Natural killer cell treated with Interleukin-12 subunit alpha and Interleukin-12 subunit beta and Interleukin-15 and Interleukin-18, amount 100 ng/mL, for 72 hours (primary cell): ENCODE data around the gene OTUB2. TPM values are rescaled to one million over a fixed set of nuclear protein-coding genes. Genes with fewer than 3 reads are reported as not detected.

Experiments used
- ATAC-seq, 2 donors: fragments of 150-1000 bp; cut with Tn5 transposase in 1 of 2; sonication (Bioruptor Pico), chemical (Tn5 transposase) in 1 of 2; 2 replicates each; pipeline ENCODE4 v1.10.0; 2021
- DNase-seq: peaks from one replicate; pipeline ENCODE4 v3.0.0; 2022; ENCODE audit warnings: low spot score
- H3K27ac Mint-ChIP-seq, 2 donors: 1 replicate in 1 of 2; 2 replicates in 1 of 2; pipeline ENCODE4 v1.8.0; 2022; ENCODE audit warnings: mixed read lengths in 2 of 2, mild to moderate bottlenecking in 1 of 2, moderate library complexity in 1 of 2
- H3K27me3 Mint-ChIP-seq, 2 donors: 1 replicate in 1 of 2; 2 replicates in 1 of 2; pipeline ENCODE4 v1.8.0; 2022; ENCODE audit warnings: mixed read lengths in 2 of 2
- H3K36me3 Mint-ChIP-seq: one replicate; pipeline ENCODE4 v1.8.0; 2022; ENCODE audit warnings: mixed read lengths
- H3K4me1 Mint-ChIP-seq, 2 donors: 1 replicate in 1 of 2; 2 replicates in 1 of 2; pipeline ENCODE4 v1.8.0; 2022; ENCODE audit warnings: low read depth in 2 of 2, mixed read lengths in 2 of 2, mild to moderate bottlenecking in 1 of 2
- H3K4me3 Mint-ChIP-seq: one replicate; pipeline ENCODE4 v1.8.0; 2022; ENCODE audit warnings: mixed read lengths
- H3K9me3 Mint-ChIP-seq: 2 replicates; pipeline ENCODE4 v1.8.0; 2022; ENCODE audit warnings: mixed read lengths
- total RNA-seq, 2 donors: library from RNA; stranded (reverse); gene quantifications; one replicate each; pipeline ENCODE4 v1.2.3, GENCODE V29; 2022

OTUB2 gene
- total RNA-seq, 2 donors from 2014 or later, result 0.14 to 0.22 TPM

GRCh38 chr14:94031161-94031882 is 5.2 kb downstream of the OTUB2 start:
- no peak for DNase-seq
- peaks cover 3 to 9% of the 10 kb centered on the region in 2 donors for H3K4me1 Mint-ChIP-seq
- no peak overlapping the region for H3K4me3 Mint-ChIP-seq
- H3K27me3 Mint-ChIP-seq, result peaks cover 0 to 2% of the 10 kb centered on the region in 2 donors
- no peak for ATAC-seq
- no peaks in the 10 kb centered on the region for H3K9me3 Mint-ChIP-seq
- H3K36me3 Mint-ChIP-seq, result no peaks in the 10 kb centered on the region
- H3K27ac Mint-ChIP-seq, result no peak overlapping the region

DNA sequence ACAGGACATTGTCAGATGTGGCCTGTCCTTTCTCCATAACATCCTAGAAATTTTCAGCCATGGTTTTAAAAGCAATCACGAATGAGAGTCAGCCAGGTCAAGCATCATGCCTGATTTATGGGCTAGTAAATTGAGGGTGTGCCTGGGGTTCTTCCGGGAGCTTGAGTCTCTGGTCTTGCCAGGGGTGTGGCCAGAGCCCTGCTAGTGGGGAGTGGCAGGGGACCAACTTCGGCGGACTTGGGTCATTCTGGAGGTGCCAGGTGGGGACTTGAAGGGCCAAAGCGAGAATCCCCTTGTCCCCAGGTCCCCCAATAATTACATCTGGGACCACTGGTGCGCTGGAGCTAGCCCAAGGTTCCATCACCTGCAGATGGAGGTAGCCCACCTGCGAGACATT is 5.7 kb downstream of the OTUB2 start:
- no peak overlapping the region for H3K27ac Mint-ChIP-seq
- H3K36me3 Mint-ChIP-seq, result no peaks in the 10 kb centered on the region
- DNase-seq, result no peak
- ATAC-seq, result no peak
- H3K27me3 Mint-ChIP-seq, result peaks cover 0 to 2% of the 10 kb centered on the region in 2 donors
- H3K4me1 Mint-ChIP-seq, result peaks cover 6 to 14% of the 10 kb centered on the region in 2 donors
- no peak overlapping the region for H3K4me3 Mint-ChIP-seq
- no peaks in the 10 kb centered on the region for H3K9me3 Mint-ChIP-seq

GRCh38 chr14:94034886-94035285 is 8.7 kb downstream of the OTUB2 start:
- H3K4me1 Mint-ChIP-seq, result peaks cover 3 to 5% of the 10 kb centered on the region in 2 donors
- no peak overlapping the region for H3K27ac Mint-ChIP-seq
- no peak overlapping the region for H3K4me3 Mint-ChIP-seq
- ATAC-seq (no peak), DNase-seq (no peak)
- no peaks in the 10 kb centered on the region for H3K9me3 Mint-ChIP-seq
- no peaks in the 10 kb centered on the region for H3K27me3 Mint-ChIP-seq
- no peaks in the 10 kb centered on the region for H3K36me3 Mint-ChIP-seq

DNA sequence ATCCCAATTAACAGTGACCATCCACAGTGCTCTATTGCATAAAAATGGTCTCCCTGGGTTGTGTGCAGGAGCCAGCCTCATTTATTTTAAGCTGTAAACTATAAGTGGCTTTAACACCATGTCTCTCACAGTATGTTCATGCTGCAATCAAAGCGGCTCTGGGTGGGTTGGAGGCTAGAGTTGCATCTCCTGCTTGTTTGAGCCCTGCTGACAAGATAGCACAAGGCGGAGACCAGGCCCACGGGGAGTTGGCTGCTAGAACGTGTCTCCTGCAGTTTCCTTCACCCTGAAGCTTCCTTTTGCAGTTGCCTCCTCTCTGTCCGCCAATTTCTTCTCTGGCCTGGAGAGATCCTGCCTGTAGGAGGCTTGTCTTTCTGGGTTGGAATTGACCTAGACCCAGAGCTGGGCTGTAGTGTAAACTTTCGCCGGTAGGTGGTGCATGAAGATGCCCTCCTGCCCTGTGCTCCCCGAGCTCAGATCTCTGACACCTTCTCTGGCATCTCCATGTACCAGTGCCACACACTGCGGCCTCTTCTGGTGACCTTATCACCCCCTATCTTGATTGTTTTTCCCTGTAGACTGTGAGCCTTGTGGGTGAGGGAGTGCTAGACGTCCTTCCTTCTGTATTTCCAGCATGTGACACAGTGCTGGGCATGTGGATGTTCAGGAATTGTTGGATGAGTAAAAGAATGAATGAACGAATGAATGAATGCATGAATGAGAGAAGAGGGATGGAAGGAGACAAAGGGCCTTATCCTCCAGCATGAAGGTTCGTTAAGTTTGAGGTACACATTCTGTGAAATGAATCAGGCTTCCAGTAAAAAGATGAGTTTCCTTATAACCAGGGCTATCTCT is 10.4 kb downstream of the OTUB2 start:
- no peak overlapping the region for H3K27ac Mint-ChIP-seq

DNA sequence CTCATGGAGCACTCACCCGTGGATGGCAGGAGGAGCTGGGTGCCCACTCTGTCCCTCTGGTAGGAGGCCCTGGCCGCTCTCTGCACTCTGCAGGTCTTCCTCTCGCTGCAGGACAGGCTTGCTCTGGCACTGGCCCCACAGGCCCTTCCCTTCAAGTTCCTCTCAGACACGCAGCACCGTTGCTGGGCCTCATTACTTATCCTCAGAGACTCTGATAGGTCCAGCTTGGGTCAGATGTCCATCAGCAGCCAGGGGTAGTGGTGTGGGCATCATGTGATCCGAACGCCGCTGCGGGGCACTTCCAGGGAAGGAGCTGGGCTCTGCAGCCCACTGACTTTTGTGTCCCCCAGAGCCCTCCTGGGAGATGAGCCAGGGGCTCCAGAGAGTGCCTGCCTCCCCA is 11.8 kb downstream of the OTUB2 start:
- Mint-ChIP-seq H3K9me3 (no peaks in the 10 kb centered on the region), H3K27me3 (no peaks in the 10 kb centered on the region), H3K27ac (no peak overlapping the region), H3K4me3 (no peak overlapping the region), H3K4me1 (peaks cover 3 to 5% of the 10 kb centered on the region in 2 donors), H3K36me3 (no peaks in the 10 kb centered on the region)
- ATAC-seq, result no peak
- no peak for DNase-seq

More for the DNA sequence above, 10.4 kb downstream of the OTUB2 start:
- DNase-seq (peak; percentile 72), ATAC-seq (peak; percentile 83 to 84)
- Mint-ChIP-seq H3K9me3 (no peaks in the 10 kb centered on the region), H3K36me3 (no peaks in the 10 kb centered on the region), H3K4me3 (no peak overlapping the region), H3K4me1 (peaks cover 3 to 5% of the 10 kb centered on the region in 2 donors), H3K27me3 (no peaks in the 10 kb centered on the region)

DNA sequence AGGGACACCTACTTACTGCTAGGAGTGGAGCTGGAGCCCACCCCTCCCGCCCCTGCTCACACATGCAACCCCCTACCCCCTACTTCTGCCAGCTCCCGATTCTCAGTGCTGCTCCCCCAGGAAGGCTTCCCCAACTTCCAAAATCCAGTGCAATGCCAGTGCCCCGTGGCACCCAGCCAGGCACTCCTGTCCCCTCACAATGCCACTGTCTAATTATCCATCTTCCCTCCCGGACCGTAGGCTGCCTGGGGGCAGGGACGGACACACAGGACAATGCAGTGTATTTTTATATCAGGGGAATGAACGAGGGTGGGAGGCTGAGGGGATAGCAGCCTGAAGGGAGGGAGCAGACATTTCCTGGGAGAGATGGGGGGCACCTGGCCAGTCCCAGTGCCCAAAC is 12.4 kb downstream of the OTUB2 start:
- DNase-seq, result no peak
- no peaks in the 10 kb centered on the region for H3K27me3 Mint-ChIP-seq
- H3K9me3 Mint-ChIP-seq, result no peaks in the 10 kb centered on the region
- no peak overlapping the region for H3K27ac Mint-ChIP-seq
- no peak for ATAC-seq
- no peak overlapping the region for H3K4me3 Mint-ChIP-seq
- no peaks in the 10 kb centered on the region for H3K36me3 Mint-ChIP-seq
- peaks cover 3 to 5% of the 10 kb centered on the region in 2 donors for H3K4me1 Mint-ChIP-seq

GRCh38 chr14:94038921-94039629 is 12.9 kb downstream of the OTUB2 start:
- no peaks in the 10 kb centered on the region for H3K27me3 Mint-ChIP-seq
- ATAC-seq (no peak), DNase-seq (no peak)
- no peak overlapping the region for H3K4me3 Mint-ChIP-seq
- H3K4me1 Mint-ChIP-seq, result peaks cover 3 to 5% of the 10 kb centered on the region in 2 donors
- H3K27ac Mint-ChIP-seq, result no peak overlapping the region
- no peaks in the 10 kb centered on the region for H3K9me3 Mint-ChIP-seq
- no peaks in the 10 kb centered on the region for H3K36me3 Mint-ChIP-seq

DNA sequence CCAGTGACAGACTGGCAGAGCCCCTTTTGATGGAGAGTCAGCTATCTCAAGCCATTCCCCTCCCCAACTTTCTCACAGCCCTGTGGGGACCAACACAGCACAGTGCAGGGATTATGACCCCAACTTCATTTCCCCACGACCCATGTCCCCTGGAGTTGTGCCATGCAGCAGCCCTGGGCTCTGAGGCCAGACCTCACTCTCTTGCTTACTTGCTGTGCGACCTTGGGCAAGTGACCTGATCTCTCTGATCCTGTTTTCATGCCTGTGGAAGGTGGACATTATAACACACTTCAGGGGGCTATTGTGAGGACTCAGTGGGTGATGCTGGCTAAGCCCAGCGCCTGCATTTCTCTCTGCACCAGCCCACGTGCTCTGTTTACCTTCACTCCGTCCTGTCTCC is 14.1 kb downstream of the OTUB2 start:
- Mint-ChIP-seq H3K4me3 (no peak overlapping the region), H3K36me3 (no peaks in the 10 kb centered on the region), H3K9me3 (no peaks in the 10 kb centered on the region), H3K27me3 (no peaks in the 10 kb centered on the region), H3K4me1 (peaks cover 3 to 5% of the 10 kb centered on the region in 2 donors), H3K27ac (no peak overlapping the region)
- ATAC-seq, result no peak
- no peak for DNase-seq

GRCh38 chr14:94040796-94041195 is 14.7 kb downstream of the OTUB2 start:
- Mint-ChIP-seq H3K27ac (no peak overlapping the region), H3K36me3 (no peaks in the 10 kb centered on the region), H3K27me3 (no peaks in the 10 kb centered on the region), H3K9me3 (no peaks in the 10 kb centered on the region), H3K4me1 (peaks cover 3 to 5% of the 10 kb centered on the region in 2 donors), H3K4me3 (no peak overlapping the region)
- DNase-seq (no peak), ATAC-seq (no peak)

GRCh38 chr14:94041551-94042346 is 15.6 kb downstream of the OTUB2 start:
- Mint-ChIP-seq H3K27ac (peak overlapping the region in 1 of 2 donors; percentile 18), H3K27me3 (no peaks in the 10 kb centered on the region)
- no peak for ATAC-seq

GRCh38 chr14:94042433-94043091 is 16.4 kb downstream of the OTUB2 start:
- DNase-seq (peak; percentile 42), ATAC-seq (no peak)
- H3K9me3 Mint-ChIP-seq, result no peaks in the 10 kb centered on the region
- H3K27ac Mint-ChIP-seq, result no peak overlapping the region
- H3K36me3 Mint-ChIP-seq, result no peaks in the 10 kb centered on the region
- no peaks in the 10 kb centered on the region for H3K4me1 Mint-ChIP-seq
- H3K4me3 Mint-ChIP-seq, result no peak overlapping the region
- H3K27me3 Mint-ChIP-seq, result no peaks in the 10 kb centered on the region

More at GRCh38 chr14:94041551-94042346, 15.6 kb downstream of the OTUB2 start:
- Mint-ChIP-seq H3K9me3 (no peaks in the 10 kb centered on the region), H3K4me1 (peaks cover 1 to 2% of the 10 kb centered on the region in 2 donors), H3K36me3 (no peaks in the 10 kb centered on the region), H3K4me3 (no peak overlapping the region)
- DNase-seq, result no peak

DNA sequence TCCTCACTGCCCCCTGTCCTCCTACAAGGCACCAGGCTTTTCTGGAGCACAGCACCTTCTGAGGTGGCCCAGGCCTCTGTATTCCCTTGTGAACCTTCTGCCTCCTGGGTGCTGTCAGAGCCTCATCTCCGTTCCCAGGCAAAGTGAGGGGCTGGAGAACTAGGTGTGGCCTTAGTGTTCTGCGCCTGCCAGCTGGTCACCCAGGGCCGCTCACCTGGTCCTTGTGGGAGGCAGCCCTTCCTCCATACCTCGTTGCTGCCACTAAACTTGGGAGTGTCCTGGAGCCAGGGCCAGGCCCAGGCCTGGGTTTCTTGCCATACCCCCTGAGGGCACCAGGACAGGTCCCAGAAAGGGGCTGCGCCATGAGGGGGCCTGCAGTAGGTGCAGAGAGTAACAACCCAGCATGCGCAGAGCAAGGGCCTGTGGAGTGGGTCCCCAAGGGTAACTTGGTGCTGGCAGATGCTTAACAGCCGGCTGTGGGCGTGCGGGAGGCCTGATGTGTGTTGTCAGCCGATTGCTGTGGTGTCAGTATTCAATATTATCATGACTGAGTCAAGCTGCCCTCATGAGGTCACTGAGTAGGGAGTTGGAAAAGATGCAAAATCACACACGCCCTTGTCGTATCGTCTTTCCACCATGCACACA is 17.1 kb downstream of the OTUB2 start:
- no peak overlapping the region for H3K27ac Mint-ChIP-seq
- peak; percentile 25 for DNase-seq
- ATAC-seq, result no peak
- H3K4me3 Mint-ChIP-seq, result no peak overlapping the region
- H3K27me3 Mint-ChIP-seq, result no peaks in the 10 kb centered on the region
- no peaks in the 10 kb centered on the region for H3K36me3 Mint-ChIP-seq
- H3K9me3 Mint-ChIP-seq, result no peaks in the 10 kb centered on the region
- H3K4me1 Mint-ChIP-seq, result no peaks in the 10 kb centered on the region
